HG03175 (cell line): ENCODE results near the gene TENT5A.

ENCODE experiments used
- ATAC-seq: cut with Tn5 transposase; IDR thresholded peaks from one replicate; pipeline ENCODE4 v1.9.1; 2021; ENCODE audit warnings: mild to moderate bottlenecking, moderate library complexity; ENCODE audit not compliant: unreplicated experiment

TENT5A gene

DNA sequence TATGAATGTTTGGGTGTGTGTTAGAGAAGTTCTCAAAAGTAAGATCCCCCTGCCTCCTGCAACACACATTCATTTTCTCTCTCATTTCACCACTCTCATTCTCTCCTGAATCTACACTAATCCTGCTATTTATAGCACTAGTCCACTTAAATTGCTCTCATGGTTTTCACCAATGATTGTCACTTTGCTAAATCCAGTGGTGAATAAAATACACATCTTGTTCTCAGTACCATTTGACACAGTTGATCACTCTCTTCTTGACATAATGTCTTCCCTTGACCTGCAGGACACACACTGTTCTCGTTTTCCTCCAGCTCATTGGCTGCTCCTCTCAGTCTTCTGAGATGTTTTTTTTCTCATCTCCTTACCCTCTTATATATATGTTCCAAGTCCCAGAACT, 32.1 kb downstream of the TENT5A start:
- ATAC-seq, result no peak

- no peak for ATAC-seq
Observed at GRCh38 chr6:81718126-81718525, 34.4 kb downstream of the TENT5A start.

GRCh38 chr6:81714684-81715083, 37.8 kb downstream of the TENT5A start:
- ATAC-seq, result no peak

DNA sequence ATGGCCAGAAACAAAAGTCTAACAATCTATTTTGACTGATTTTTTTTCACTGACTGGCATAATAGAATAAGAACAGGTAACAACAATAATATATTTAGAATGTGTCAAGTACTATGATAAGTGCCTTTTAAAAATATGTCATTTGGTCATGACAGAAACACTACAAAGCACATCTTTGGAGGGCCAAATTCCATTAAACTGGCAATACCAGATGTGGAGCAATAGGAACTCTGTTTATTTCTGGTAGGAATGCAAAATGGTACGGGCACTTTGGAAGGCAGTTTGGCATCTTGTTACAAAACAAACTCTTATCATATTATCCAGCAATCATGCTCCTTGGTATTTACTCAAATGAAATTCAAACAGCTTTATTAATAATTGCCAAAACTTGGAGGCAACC, 39.3 kb downstream of the TENT5A start:
- no peak for ATAC-seq

GRCh38 chr6:81708113-81708699, 44.3 kb downstream of the TENT5A start:
- ATAC-seq, result no peak

- ATAC-seq, result no peak
Observed at GRCh38 chr6:81704700-81705099, 47.8 kb downstream of the TENT5A start.

DNA sequence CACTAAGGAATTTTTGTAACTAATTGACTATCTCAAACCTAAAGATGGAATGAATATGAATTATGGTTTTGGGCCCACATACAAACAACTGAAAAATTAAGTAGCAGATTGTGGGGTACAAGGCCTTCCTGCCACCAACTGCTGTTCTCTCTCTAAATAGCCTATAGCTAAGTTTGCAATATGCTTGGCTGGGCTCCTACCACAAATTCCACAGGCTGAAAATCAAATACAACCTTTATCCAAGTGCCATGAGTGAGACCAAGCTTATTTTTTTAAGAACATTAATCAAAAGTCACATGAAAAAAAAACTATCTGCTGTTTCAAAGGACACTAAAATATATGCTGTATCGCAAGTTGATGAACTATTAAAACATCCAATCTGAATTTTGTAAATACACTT, 52.1 kb downstream of the TENT5A start:
- ATAC-seq, result no peak

DNA sequence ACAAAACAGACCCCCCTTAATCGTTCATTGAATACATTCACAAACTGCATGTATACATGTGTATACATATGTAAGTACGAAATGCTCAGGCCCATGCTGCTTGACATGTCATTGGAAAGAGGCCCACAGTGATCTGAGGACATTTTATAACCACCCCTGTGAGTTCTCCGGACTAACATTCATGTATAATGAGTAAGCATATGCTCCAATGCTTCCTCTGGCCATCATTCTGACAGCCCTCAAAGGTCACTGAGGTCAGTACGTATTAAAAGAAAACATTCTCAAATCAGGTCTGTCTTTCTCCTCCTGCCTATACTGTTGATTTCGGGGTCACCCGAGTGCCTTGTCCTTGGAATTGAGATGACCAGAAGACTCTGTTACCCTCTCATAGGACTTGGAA, 54.9 kb downstream of the TENT5A start:
- no peak for ATAC-seq

DNA sequence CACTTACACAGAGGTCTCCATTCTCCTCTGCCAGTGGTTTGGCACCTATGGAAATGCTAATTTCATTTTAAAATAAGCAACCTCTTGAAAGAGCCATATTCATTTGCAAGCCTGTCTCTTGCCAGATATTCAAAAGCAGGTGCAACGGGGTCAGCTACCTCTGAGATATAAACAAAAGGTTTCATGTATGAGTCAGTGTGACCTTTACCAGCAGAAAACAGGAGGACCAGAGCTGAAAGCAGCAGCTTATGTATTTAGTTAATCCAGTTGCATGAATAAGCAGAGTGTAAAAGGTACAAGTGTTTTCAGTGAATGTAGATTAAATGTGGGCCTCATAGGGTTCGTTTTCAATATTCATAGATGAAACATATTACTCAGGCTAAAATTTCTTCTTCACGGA, 56.0 kb downstream of the TENT5A start:
- ATAC-seq, result no peak
